ENCODE results near the gene F13A1. TPM values are rescaled to one million over a fixed set of nuclear protein-coding genes. Genes with fewer than 3 reads are reported as not detected.
A peak's percentile ranks its signal among the peaks of the same experiment; 100 is the strongest.
"Not testable (repeated sequence)": the region's sequence is repeated elsewhere in the genome, so short reads cannot be mapped to it uniquely, and the experiment has no call there.

The F13A1 gene
- total RNA-seq, 1 experiment from 2014 or later = 0.03 TPM

DNA sequence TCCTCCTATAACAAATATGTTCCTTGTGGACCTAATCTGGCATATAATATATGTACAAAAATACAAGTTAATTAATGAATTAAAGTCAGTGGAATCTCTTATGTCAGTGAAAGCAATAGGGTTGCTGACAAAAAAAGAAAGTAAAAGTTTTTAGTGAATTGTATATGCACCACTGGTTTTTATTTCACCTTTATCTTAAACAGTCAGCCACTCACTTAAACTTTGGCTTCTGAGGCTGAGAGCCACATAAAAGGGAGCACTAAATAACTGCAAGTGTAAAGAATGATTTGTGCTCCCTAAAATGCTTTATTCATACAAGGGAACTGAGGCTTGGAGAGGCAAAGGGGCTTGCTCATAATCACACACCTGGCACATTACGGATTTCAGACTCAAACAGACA lies 9.9 kb upstream of the F13A1 start:
- in situ Hi-C loops (cut with HindIII; ENCODE audit: low pct_unique_long_range_greater_than_20kb, low sequenced_read_pairs) = no loop called here
- DNase-seq (ENCODE audit: low read depth, low spot score) = no peak

DNA sequence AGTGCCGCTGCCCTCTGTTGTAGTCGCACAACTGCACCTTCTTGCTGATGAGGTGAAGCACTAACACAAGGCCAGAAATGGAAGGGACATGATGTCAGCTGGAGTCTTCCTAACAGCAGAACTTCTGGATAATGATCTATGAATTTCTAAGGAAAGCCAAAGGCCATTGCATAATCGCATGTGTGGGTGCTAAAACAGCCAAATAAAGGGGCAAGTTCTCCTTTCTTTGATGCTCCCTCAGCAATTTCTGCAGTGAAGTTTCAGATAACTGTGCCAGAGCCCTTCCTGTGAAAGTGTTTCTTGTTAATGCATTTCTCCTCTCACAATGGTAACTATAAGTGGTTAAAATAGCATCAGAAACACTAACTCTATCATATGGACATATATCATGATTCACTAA lies 8.0 kb upstream of the F13A1 start:
- in situ Hi-C loops (cut with HindIII; ENCODE audit: low pct_unique_long_range_greater_than_20kb, low sequenced_read_pairs) = no loop called here
- no peak for DNase-seq (ENCODE audit: low read depth, low spot score)

DNA sequence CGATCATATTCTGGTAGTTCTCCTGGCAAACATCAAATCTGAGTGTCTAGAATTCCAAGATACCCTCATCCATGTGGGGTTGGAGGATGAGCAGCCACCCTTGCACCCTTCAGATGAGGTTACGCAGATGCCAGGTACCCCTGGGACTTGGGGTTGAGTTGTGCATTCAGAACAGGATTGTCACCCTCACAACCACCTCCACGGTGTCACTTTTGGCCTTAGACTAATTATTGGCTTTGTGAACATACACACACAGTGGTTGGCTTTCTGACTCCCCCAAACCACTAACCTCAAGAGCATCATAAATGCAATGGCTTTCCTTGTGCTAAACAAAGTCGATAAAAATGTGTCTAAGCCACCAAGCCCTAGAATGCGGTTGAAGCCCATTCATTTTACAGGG lies 2.9 kb upstream of the F13A1 start:
- in situ Hi-C loops (cut with HindIII; ENCODE audit: low pct_unique_long_range_greater_than_20kb, low sequenced_read_pairs) = no loop called here
- DNase-seq (ENCODE audit: low read depth, low spot score) = no peak

DNA sequence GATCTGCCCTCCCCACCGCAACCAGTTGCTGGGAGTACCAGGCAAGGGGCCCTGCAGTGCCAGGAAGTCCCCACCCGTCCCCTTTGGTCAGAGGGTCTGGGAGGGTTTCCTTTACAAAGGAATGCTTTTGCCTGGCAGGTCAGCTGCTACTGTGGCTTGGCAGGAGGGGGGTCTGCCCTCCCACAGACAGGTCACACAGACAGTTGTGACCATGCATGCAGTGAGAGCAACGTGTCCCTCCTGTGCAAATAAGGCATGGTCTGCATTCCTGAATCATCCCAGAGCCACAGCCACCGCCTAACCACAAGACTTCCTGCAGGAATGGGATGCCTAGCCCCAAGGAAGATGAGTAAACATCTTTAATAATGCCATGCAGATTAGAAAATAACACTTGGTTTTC lies 439 bp upstream of the F13A1 start:
- no peak for DNase-seq (ENCODE audit: low read depth, low spot score)
- in situ Hi-C loops (cut with HindIII; ENCODE audit: low pct_unique_long_range_greater_than_20kb, low sequenced_read_pairs) = no loop called here

DNA sequence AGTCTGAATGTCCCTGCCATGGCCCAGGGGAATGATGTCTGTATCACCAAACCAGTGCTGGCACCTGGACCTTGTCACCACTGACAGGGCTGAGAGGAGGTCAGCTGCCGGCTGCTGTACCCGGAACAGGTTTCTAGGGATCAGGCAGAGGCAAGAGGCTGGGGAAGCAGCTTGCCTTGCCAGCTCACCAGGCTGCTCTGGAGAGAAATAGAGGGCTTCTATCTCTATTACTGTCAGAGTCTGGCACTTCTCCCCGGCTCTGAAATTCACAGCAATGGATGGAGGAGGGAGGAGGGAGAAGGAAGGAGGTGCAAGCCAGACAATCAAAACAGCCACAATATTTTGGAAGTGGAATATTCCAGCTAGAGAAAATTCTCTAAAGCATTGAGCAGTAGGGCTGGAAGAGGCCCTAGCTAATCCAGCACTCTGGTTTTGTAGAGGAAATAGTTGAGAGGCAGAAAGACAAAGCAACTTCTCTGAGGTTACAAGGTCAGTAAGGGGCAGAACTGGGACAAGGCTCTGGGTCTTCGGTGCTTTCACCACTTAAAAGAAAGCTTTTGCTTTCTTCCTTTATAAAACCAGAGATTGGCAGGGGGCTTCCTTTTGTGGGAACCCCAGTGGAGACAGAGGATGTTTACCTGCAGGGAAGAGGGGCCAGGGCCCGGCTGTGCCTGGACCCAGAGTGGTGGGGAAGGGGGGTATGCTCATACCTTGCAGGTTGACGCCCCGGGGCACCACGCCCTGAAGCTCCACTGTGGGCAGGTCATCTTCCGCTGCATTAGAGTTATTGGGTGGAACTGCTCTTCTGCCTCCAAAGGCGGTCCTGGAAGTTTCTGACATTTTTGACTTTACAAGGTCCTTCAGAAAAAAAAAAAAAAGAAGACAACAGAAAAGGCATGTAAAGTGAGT lies 2.4 kb downstream of the F13A1 start:
- DNase-seq (ENCODE audit: low read depth, low spot score) = no peak
- in situ Hi-C loops (cut with HindIII; ENCODE audit: low pct_unique_long_range_greater_than_20kb, low sequenced_read_pairs) = no loop called here

DNA sequence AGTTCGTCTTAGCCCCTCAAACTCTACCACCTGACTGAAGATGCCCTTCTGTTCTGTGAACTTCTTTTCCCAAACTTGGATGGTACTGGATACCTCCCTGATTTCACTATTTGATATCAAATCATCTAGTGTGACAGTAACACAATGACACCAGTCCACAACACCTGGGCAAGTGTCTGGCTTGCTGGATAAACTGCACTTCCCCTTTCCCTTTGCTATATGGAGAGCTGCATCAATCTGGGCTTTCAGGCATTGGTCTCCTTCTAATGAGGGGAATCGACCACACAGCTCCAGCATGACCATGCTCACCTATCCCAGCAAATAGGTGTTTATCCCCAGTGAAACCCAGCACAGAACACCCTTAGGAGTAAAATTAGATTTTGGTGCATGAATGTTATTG lies 3.1 kb downstream of the F13A1 start:
- no peak for DNase-seq (ENCODE audit: low read depth, low spot score)
- in situ Hi-C loops (cut with HindIII; ENCODE audit: low pct_unique_long_range_greater_than_20kb, low sequenced_read_pairs) = no loop called here

DNA sequence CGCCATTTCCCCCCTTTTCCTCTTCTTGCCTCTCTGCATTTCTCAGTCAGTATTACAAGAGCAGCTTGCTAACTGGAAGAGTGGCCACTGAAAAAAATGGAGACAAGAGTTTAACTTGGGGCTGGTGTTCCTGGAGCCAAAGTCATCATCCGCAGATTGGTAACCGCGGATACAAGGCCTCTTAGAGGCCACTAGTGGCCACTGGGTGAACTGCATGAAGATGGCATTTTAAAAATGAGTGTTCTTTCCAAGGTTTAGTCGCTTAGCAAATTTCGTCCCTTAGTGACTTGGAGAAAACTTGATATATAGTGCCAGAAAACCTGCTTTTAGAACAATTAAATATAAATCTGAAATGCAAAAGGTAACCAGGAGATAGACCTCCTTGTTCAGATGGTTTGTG lies 4.8 kb downstream of the F13A1 start:
- in situ Hi-C loops (cut with HindIII; ENCODE audit: low pct_unique_long_range_greater_than_20kb, low sequenced_read_pairs) = no loop called here
- DNase-seq (ENCODE audit: low read depth, low spot score) = peak; percentile 80

DNA sequence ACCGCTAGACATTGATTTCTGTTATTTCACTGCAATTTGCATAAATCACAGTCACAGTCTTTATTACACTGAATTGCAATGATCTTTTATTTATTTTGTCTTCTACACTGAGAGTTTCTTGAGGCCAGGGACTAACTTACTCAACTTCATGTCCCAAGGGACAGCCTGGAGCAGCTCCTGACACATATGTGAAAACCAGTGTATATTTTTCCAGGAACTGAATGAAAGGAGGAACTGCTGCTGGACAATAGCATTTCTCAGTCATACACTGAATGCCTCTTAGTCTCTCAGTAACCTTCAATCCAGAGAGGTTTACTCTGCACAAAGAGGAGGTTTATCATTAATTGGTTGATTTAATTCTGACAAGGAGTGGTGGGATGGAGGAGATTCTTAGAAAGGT lies 5.9 kb downstream of the F13A1 start:
- in situ Hi-C loops (cut with HindIII; ENCODE audit: low pct_unique_long_range_greater_than_20kb, low sequenced_read_pairs) = no loop called here

DNA sequence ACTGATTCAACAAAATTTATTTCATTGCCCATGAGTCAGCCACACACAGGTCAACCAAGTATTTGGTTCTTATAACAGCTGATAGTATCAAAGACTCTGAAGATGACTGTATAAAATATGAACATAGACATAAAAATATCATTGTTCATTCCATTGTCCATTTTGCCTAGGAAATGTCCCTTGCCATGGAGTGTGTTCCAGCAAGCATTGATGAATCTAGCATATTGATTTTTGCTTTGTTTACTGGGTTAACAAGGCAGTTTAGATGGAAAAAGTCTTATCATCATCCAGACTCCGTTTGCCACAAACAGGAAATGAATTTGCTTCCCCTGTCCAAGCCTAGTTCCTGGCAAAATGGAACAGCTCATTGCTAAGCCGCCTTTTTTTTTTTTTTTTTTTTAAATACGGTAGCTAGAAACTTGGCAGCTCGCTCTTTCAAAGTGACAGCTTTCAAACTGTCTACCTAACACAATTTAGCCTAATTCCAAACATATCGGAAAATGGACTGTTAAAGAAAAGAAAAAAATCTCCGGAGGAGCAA lies 7.5 kb downstream of the F13A1 start:
- DNase-seq (ENCODE audit: low read depth, low spot score) = no peak
- in situ Hi-C loops (cut with HindIII; ENCODE audit: low pct_unique_long_range_greater_than_20kb, low sequenced_read_pairs) = no loop called here

More for the DNA sequence above, 5.9 kb downstream of the F13A1 start:
- DNase-seq (ENCODE audit: low read depth, low spot score) = peak; percentile 48

DNA sequence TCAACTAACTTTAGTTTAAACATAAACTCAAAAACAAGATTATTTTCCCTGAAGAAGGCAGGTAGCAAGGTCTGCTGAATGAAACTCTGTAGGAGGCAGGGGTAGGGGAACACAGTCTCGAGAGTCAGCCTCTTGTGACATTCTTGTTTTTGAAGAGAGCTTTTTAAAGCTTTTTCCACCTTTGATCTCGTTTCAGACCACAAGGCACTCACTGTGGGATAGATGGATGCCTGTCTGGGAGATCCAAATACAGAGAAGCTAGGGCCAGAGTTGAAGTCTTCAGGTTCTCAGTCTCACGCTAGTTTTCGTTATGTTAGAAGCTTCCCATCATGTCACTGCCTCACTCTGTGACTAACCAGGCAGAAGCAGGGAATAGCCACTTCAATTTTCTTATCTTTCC lies 14.9 kb downstream of the F13A1 start:
- in situ Hi-C loops (cut with HindIII; ENCODE audit: low pct_unique_long_range_greater_than_20kb, low sequenced_read_pairs) = no loop called here
- DNase-seq (ENCODE audit: low read depth, low spot score) = no peak

DNA sequence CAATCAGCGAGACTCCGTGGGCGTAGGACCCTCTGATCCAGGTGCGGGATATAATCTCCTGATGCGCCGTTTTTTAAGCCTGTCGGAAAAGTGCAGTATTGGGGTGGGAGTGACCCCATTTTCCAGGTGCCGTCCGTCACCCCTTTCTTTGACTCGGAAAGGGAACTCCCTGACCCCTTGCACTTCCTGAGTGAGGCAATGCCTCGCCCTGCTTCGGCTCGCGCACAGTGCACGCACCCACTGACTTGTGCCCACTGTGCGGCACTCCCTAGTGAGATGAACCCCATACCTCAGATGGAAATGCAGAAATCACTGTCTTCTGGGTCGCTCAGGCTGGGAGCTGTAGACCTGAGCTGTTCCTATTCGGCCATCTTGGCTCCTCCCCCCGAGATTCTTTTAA lies 20.1 kb downstream of the F13A1 start:
- DNase-seq (ENCODE audit: low read depth, low spot score); in situ Hi-C loops (cut with HindIII; ENCODE audit: low pct_unique_long_range_greater_than_20kb, low sequenced_read_pairs): not testable (repeated sequence)

DNA sequence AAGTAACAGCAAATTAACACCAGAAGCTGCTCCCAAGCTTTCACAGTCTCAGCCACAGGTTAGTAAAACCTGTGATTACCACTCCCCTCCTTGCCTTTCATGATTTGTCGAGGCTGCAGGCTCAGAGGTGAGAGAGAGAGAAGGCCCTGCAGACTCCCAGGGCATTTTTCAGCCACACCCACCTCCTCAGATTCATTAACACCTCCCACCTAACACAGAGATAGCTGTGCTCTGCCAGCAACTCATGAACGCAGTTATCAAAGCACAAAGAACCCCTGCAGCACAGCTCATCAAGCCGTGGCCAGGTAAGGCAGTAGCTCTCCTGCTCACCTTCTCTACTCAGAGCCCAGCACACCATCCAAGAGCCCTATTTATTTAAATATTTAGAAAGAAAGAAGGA lies 27.1 kb downstream of the F13A1 start:
- DNase-seq (ENCODE audit: low read depth, low spot score) = no peak
- in situ Hi-C loops (cut with HindIII; ENCODE audit: low pct_unique_long_range_greater_than_20kb, low sequenced_read_pairs) = no loop called here

DNA sequence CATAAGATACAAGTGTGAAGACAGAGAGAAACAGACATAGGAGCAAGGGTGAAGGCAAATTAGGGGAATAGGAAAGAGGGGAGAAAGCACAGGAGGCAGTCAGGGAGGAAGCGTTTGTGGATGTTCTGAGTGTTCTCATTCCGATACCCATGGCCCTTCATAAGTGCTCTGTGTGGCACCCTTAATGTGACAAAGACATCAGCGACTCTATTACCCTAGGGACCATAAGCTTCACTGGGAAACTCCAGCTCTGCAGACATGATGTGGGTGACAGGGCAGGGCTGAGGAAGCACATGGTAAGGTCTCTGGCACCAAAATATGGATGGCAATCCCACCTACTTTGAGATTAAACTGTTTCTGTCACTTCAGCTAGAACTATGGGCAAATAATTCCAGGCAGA lies 33.0 kb downstream of the F13A1 start:
- in situ Hi-C loops (cut with HindIII; ENCODE audit: low pct_unique_long_range_greater_than_20kb, low sequenced_read_pairs) = no loop called here

DNA sequence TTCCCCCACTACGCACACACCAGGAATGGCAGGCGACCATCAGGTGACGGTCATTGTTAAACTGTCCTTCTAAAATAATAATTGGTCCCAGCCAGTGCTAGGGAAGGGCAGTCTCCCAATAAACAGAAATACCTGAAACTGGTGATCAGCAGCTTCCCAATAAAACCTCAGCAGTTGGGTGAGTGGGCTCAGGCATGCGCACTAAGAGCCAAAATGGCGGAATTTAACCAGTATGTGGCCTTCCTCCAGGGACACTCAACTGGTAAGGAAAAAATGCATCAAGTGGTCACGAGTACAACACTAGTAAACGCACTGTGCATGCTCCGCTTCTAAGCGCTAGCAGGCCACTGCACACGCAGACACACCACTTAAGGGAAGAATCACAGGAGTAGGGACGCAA lies 34.8 kb downstream of the F13A1 start:
- in situ Hi-C loops (cut with HindIII; ENCODE audit: low pct_unique_long_range_greater_than_20kb, low sequenced_read_pairs) = no loop called here
- no peak for DNase-seq (ENCODE audit: low read depth, low spot score)

More for the DNA sequence above, 33.0 kb downstream of the F13A1 start:
- no peak for DNase-seq (ENCODE audit: low read depth, low spot score)

DNA sequence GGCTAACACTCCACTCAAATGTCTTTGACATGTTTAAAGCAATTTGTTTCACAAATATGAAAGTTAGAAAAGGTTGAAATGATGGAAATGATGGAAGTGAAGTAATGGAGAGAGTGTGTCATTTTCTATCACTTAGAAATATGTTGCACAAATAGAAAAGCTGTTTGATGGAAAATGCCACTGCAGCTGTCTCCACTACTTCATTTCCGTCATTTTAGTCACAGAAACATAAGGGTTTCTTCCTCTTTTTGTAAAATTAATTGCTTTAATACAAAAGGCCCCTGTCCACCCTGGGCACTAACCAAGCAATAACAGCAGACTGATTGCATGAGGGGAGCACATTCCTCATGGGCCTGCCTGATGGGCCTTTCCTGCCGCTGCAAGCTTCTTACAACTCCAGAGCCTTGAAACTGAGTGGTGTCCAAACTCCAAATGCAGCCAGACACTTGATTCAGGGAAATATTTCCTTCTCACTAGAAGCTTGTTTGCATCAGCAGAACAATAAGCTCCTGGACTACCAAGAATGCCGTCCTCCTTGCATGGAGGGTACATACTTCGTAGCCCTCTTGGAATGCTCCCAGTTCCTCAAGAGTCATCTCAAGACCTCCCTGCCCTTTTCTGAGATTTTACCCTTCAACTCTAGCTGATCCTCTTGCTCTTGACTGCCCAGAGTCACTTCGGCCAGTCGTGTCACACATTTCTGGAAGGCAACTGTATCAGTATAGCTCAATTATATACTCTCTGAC lies 36.1 kb downstream of the F13A1 start:
- DNase-seq (ENCODE audit: low read depth, low spot score) = no peak
- in situ Hi-C loops (cut with HindIII; ENCODE audit: low pct_unique_long_range_greater_than_20kb, low sequenced_read_pairs) = no loop called here

DNA sequence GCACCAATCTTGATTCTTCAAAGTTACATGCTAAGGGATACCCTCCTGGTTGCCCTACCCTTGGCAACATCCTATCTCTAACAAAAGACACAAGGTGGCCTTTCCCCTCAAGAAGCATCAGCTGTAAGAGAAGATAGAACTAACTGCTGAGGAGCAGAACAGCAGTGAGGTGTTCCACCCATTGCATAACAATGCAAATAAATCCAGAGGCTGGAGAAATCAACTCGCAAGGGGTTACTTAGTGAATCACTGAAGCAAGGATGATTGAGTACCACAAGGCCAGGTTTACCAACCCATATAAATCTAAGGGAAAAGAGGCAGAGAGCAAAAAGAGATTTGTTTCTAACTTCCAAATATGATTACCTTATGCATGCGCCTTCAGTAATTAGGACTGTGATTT lies 36.7 kb downstream of the F13A1 start:
- in situ Hi-C loops (cut with HindIII; ENCODE audit: low pct_unique_long_range_greater_than_20kb, low sequenced_read_pairs) = no loop called here
- no peak for DNase-seq (ENCODE audit: low read depth, low spot score)

DNA sequence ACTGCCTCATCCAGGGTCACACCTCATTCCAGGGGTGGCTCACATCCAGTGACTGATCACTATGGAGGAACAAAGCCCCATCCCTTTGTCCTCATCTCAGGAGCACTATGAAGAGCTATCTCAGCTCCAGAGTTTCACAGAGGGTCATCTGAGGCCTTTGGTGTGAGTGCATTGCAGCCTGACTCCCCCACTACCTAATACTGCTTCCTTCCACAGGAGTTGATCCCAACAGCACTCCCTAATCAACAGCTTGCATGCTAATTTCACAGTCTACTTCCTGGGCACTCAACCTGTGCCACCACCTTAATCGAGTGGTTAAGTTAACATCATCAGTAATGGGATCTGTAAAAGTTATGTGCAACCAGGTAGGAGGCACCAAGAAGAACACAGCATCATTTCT lies 37.7 kb downstream of the F13A1 start:
- in situ Hi-C loops (cut with HindIII; ENCODE audit: low pct_unique_long_range_greater_than_20kb, low sequenced_read_pairs) = no loop called here
- DNase-seq (ENCODE audit: low read depth, low spot score) = no peak

DNA sequence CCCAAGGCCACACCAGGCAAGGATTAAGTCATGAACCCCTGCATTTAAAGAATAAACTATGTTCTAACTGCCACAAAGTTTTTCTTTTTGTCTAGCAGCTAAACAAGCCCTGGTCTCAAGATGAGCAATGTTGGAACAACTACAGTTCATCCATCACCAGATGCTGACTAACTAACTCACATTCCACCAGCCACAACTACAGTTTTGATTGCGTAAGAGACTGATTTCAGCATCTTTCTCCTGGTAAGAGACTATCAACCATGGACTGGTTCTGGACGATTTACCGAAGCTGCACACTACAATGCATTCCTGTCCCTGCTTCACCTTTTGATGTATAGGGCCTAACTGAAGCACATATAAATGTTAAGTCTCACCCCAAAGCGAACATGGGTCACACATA lies 43.0 kb downstream of the F13A1 start:
- in situ Hi-C loops (cut with HindIII; ENCODE audit: low pct_unique_long_range_greater_than_20kb, low sequenced_read_pairs) = no loop called here
- DNase-seq (ENCODE audit: low read depth, low spot score) = no peak

Measured in SK-MEL-5 (cell line).